Stimulated activated CD4-positive, alpha-beta T cell treated with anti-CD3 and anti-CD28 coated beads, Interleukin-12 subunit alpha, Interleukin-12 subunit beta, amount 100 ng/mL, for 4 hours (primary cell): ENCODE data around the gene SCUBE2.
"Not testable (repeated sequence)": the region's sequence is repeated elsewhere in the genome, so short reads cannot be mapped to it uniquely, and the experiment has no call there.

Experiments used
- DNase-seq: peaks from one replicate; pipeline ENCODE4 v3.0.0-alpha.2; 2020

SCUBE2 gene

GRCh38 chr11:9104580-9104979 is 13.2 kb upstream of the SCUBE2 start:
- DNase-seq, result no peak

GRCh38 chr11:9103542-9104276 is 12.3 kb upstream of the SCUBE2 start:
- DNase-seq, result no peak

- DNase-seq, result no peak
Observed at GRCh38 chr11:9099617-9100016, 8.2 kb upstream of the SCUBE2 start.

- DNase-seq, result not testable (repeated sequence)
Observed at GRCh38 chr11:9098455-9098854, 7.1 kb upstream of the SCUBE2 start.

- DNase-seq, result not testable (repeated sequence)
Observed at GRCh38 chr11:9097186-9097943, 6.0 kb upstream of the SCUBE2 start.

- no peak for DNase-seq
Observed at GRCh38 chr11:9096427-9096826, 5.0 kb upstream of the SCUBE2 start.

- no peak for DNase-seq
Observed at GRCh38 chr11:9095421-9095820, 4.0 kb upstream of the SCUBE2 start.

GRCh38 chr11:9094420-9094819 is 3.0 kb upstream of the SCUBE2 start:
- no peak for DNase-seq

GRCh38 chr11:9092853-9093778 is 1.7 kb upstream of the SCUBE2 start:
- DNase-seq, result no peak

- DNase-seq, result no peak
Observed at GRCh38 chr11:9092072-9092471, 673 bp upstream of the SCUBE2 start.

GRCh38 chr11:9090488-9091043 is 833 bp downstream of the SCUBE2 start:
- no peak for DNase-seq

- no peak for DNase-seq
Observed at GRCh38 chr11:9089636-9090035, 1.8 kb downstream of the SCUBE2 start.

GRCh38 chr11:9089061-9089460 is 2.3 kb downstream of the SCUBE2 start:
- no peak for DNase-seq

- DNase-seq, result no peak
Observed at GRCh38 chr11:9082575-9082974, 8.8 kb downstream of the SCUBE2 start.

- no peak for DNase-seq
Observed at GRCh38 chr11:9081153-9081552, 10.2 kb downstream of the SCUBE2 start.

GRCh38 chr11:9078113-9079086 is 13.0 kb downstream of the SCUBE2 start:
- DNase-seq, result no peak

- no peak for DNase-seq
Observed at GRCh38 chr11:9077164-9077563, 14.2 kb downstream of the SCUBE2 start.

- DNase-seq, result no peak
Observed at GRCh38 chr11:9076661-9077060, 14.7 kb downstream of the SCUBE2 start.

- no peak for DNase-seq
Observed at GRCh38 chr11:9076046-9076445, 15.4 kb downstream of the SCUBE2 start.

- DNase-seq, result no peak
Observed at GRCh38 chr11:9075556-9075955, 15.8 kb downstream of the SCUBE2 start.

- no peak for DNase-seq
Observed at GRCh38 chr11:9074338-9075029, 16.9 kb downstream of the SCUBE2 start.
